B cell (primary cell): ENCODE results near the gene MBP. TPM values are rescaled to one million over a fixed set of nuclear protein-coding genes. Genes with fewer than 3 reads are reported as not detected.

Experiments used
- ATAC-seq: fragments of 200-7000 bp; cut with Tn5 transposase; one replicate; pipeline ENCODE4 v1.10.0; 2021; ENCODE audit warnings: low read depth, mild to moderate bottlenecking, moderate number of reproducible peaks, moderate library complexity
- CTCF ChIA-PET: fragments of 350-600 bp; sonication (Branson Sonifier 250); formaldehyde crosslinking; loops from one replicate; lab custom pipeline; 2021; ENCODE audit warnings: antibody characterized with exemption, inconsistent platforms; lab: Charles Lee
- POLR2A ChIA-PET: fragments of 350-600 bp; sonication (Branson Sonifier 250); formaldehyde crosslinking; loops from one replicate; lab custom pipeline; 2021; ENCODE audit warnings: antibody characterized with exemption; lab: Charles Lee
- DNase-seq: peaks from one replicate; pipeline ENCODE4 v3.0.0; 2013
- H2AFZ ChIP-seq: 2 replicates; pipeline ENCODE4 v1.6.1; 2012; ENCODE audit warnings: mild to moderate bottlenecking, low read depth, low read length; ENCODE audit not compliant: insufficient read depth, poor library complexity, severe bottlenecking
- H3K27ac ChIP-seq, 2 donors: 1 replicate in 1 of 2; 2 replicates in 1 of 2; pipeline ENCODE4 v1.5.1; 2012 to 2013; ENCODE audit warnings: low read length in 2 of 2, mild to moderate bottlenecking in 2 of 2, moderate library complexity in 1 of 2
- H3K27me3 ChIP-seq, 4 experiments: fragments of 200-600 bp in 1 of 4; sonication (generic) in 1 of 4; replicated peaks in 1 of 4; 1 replicate in 2 of 4; 2 replicates in 2 of 4; pipeline versions ENCODE4 v1.6.1 to v1.7.0; 2013 to 2016; ENCODE audit warnings: low read length in 3 of 4, mild to moderate bottlenecking in 2 of 4, mixed read lengths in 1 of 4, moderate library complexity in 1 of 4; ENCODE audit not compliant: insufficient read depth in 4 of 4, control insufficient read depth in 3 of 4; ENCODE audit errors: control extremely low read depth in 1 of 4
- H3K36me3 ChIP-seq, 2 experiments: replicated peaks in 1 of 2; 1 replicate in 1 of 2; 2 replicates in 1 of 2; pipeline versions ENCODE4 v1.6.1 to v1.7.1; 2013; ENCODE audit warnings: low read length in 1 of 2; ENCODE audit not compliant: insufficient read depth in 2 of 2, control insufficient read depth in 1 of 2; ENCODE audit errors: control extremely low read depth in 1 of 2, extremely low read depth in 1 of 2
- H3K4me1 ChIP-seq, 2 donors: fragments of 200-600 bp in 1 of 2; sonication (generic) in 1 of 2; 1 replicate in 1 of 2; 2 replicates in 1 of 2; pipeline versions ENCODE4 v1.5.1 to v1.6.1; 2013 to 2017; ENCODE audit warnings: low read length in 2 of 2; ENCODE audit not compliant: control insufficient read depth in 2 of 2, insufficient read depth in 2 of 2
- H3K4me2 ChIP-seq: replicated peaks from 2 replicates; pipeline ENCODE3; 2012; ENCODE audit warnings: mild to moderate bottlenecking, low read depth, low read length; ENCODE audit not compliant: poor library complexity, severe bottlenecking
- H3K4me3 ChIP-seq, 5 experiments: fragments of 200-600 bp in 1 of 5; sonication (generic) in 1 of 5; 1 replicate in 3 of 5; 2 replicates in 2 of 5; pipeline versions ENCODE4 v1.5.1 to v1.7.0; 2011 to 2016; ENCODE audit warnings: low read length in 4 of 5, mild to moderate bottlenecking in 4 of 5, low read depth in 2 of 5, control low read depth in 1 of 5, moderate library complexity in 1 of 5; ENCODE audit not compliant: insufficient read depth in 1 of 5; ENCODE audit errors: control extremely low read depth in 1 of 5, extremely low read depth in 1 of 5
- H3K79me2 ChIP-seq: fragments of 200-600 bp; sonication (generic); one replicate; pipeline ENCODE4 v1.6.0; 2016; ENCODE audit warnings: low read length; ENCODE audit not compliant: control insufficient read depth, insufficient read depth
- H3K9ac ChIP-seq: fragments of 200-600 bp; sonication (generic); 2 replicates; pipeline ENCODE4 v1.6.1; 2017; ENCODE audit warnings: mild to moderate bottlenecking, low read length, moderate library complexity
- H3K9me3 ChIP-seq, 3 donors: one replicate each; pipeline versions ENCODE4 v1.6.1 to v1.7.1; 2013; ENCODE audit warnings: low read length in 2 of 3; ENCODE audit not compliant: control insufficient read depth in 2 of 3, insufficient read depth in 1 of 3; ENCODE audit errors: control extremely low read depth in 1 of 3
- H4K20me1 ChIP-seq: 2 replicates; pipeline ENCODE4 v1.6.0; 2012; ENCODE audit warnings: mild to moderate bottlenecking, low read length; ENCODE audit not compliant: insufficient read depth, control insufficient read depth, poor library complexity, severe bottlenecking
- H3K27ac Mint-ChIP-seq: one replicate; pipeline ENCODE4 v1.8.0; 2021; ENCODE audit warnings: mixed read lengths
- H3K27me3 Mint-ChIP-seq: one replicate; pipeline ENCODE4 v1.8.0; 2021; ENCODE audit warnings: mixed read lengths
- H3K4me1 Mint-ChIP-seq: one replicate; pipeline ENCODE4 v1.8.0; 2021; ENCODE audit warnings: mixed read lengths
- H3K4me3 Mint-ChIP-seq: one replicate; pipeline ENCODE4 v1.8.0; 2021; ENCODE audit warnings: mixed read lengths
- H3K9me3 Mint-ChIP-seq: one replicate; pipeline ENCODE4 v1.8.0; 2022; ENCODE audit warnings: mixed read lengths; ENCODE audit not compliant: insufficient read depth
- EZH2 ChIP-seq: IDR thresholded peaks from 2 replicates; pipeline ENCODE4 v1.6.1; 2012; ENCODE audit warnings: borderline replicate concordance, low read depth, mild to moderate bottlenecking, moderate library complexity, low read length; ENCODE audit not compliant: insufficient read depth, poor library complexity, severe bottlenecking
- WGBS: methylation state at CpG from one replicate; pipeline ENCODE4 v1.1.5; 2013; ENCODE audit warnings: missing lambda C conversion rate; ENCODE audit not compliant: insufficient coverage; 5-methylcytosine and 5-hydroxymethylcytosine counted together
- intact Hi-C: fragments of 100-400 bp; cut with micrococcal nuclease; formaldehyde crosslinking; loops from one replicate; pipeline ENCODE4 v1.10.0; 2022
- polyA plus RNA-seq: library from polyadenylated mRNA; depleted of rRNA; stranded (reverse); fragments of >200 nt; gene quantifications from 2 replicates; pipeline ENCODE4 v1.2.3, GENCODE V29; 2012
- total RNA-seq, 2 donors: library from RNA; stranded (reverse); fragments of 120-200 nt in 1 of 2; gene quantifications; 1 replicate in 1 of 2; 2 replicates in 1 of 2; pipeline versions ENCODE4 v1.2.3 to v1.2.4, GENCODE V29; 2013 to 2022
- TF ChIP-seq, protein P1 (sequence below): fragments of 200-600 bp; IDR thresholded peaks from one replicate; pipeline ENCODE4 v1.8.0; 2022; ENCODE audit warnings: antibody characterized with exemption, mild to moderate bottlenecking

The MBP gene
- total and polyA plus RNA-seq, 2 donors (not counting 1 experiment from before 2014, with no cell fraction given): 30.1 to 192 TPM

DNA sequence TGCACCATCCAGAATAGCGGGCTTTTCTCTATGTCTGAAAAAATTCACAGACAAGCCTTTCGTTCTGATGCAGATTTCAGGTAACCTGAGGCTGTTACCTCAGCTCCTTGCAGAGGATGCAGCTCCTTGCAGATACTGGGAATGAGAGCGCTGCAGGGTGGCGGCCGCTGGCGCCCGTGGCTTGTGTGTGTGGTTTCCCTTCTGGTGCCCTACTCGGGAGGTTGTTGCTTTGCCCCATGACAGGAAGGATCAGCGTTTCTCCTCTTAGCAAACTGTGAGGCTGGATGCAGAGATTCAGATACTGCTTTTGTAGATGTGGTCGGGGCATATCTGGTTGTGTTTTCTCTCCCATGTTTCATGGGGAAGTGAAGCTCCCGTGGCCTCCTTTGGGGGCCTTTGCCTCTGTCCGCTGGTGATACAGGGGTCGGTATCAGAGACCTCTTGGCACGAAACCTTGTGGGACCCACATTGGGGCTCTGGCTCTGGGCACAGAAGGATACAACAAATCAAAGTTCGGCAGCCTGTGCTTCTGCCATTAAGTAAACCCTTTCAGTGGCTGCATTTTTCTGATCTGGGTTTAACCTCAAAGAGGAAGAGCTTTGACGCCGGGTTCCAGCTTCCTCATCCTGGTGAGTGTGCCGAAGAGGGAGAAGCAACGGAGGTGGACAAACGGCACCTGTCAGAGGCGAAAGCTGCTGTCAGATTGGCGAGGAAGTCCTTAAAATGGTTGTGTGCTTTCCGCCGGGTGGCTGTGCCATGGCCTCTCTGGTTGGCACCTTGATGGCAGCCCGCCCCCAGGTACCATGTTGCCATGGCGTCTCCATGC, 127.8 kb downstream of the MBP start:
- CTCF ChIA-PET: interaction anchor here (1.0 to 7.6 kb wide), 11 partner anchors 8 to 207 kb away, joined by 3 to 167 read pairs (median 5); no protein-coding TSS in a partner anchor
- TF ChIP-seq, protein P1, sequence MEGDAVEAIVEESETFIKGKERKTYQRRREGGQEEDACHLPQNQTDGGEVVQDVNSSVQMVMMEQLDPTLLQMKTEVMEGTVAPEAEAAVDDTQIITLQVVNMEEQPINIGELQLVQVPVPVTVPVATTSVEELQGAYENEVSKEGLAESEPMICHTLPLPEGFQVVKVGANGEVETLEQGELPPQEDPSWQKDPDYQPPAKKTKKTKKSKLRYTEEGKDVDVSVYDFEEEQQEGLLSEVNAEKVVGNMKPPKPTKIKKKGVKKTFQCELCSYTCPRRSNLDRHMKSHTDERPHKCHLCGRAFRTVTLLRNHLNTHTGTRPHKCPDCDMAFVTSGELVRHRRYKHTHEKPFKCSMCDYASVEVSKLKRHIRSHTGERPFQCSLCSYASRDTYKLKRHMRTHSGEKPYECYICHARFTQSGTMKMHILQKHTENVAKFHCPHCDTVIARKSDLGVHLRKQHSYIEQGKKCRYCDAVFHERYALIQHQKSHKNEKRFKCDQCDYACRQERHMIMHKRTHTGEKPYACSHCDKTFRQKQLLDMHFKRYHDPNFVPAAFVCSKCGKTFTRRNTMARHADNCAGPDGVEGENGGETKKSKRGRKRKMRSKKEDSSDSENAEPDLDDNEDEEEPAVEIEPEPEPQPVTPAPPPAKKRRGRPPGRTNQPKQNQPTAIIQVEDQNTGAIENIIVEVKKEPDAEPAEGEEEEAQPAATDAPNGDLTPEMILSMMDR: no peak
- TF ChIP-seq EZH2: no peak
- no peaks in the 10 kb centered on the region for H3K9me3 ChIP-seq
- DNase-seq (peak; percentile 34), ATAC-seq (peak; percentile 37)
- intact Hi-C loops: no loop called here
- Mint-ChIP-seq H3K9me3 (no peaks in the 10 kb centered on the region), H3K4me3 (peak overlapping the region; percentile 83), H3K27me3 (no peaks in the 10 kb centered on the region), H3K27ac (peak overlapping the region; percentile 50), H3K4me1 (peaks cover 23% of the 10 kb centered on the region)
- H3K36me3 ChIP-seq: peaks cover 0 to 9% of the 10 kb centered on the region in 2 experiments
- 16% methylated on average over 26 of the region's 26 CpGs for WGBS
- H4K20me1 ChIP-seq: peaks cover under 1% of the 10 kb centered on the region
- H3K27me3 ChIP-seq: no peaks in the 10 kb centered on the region
- peak overlapping the region; percentile 18 to 49 (median 38) for H3K4me3 ChIP-seq
- H3K4me2 ChIP-seq: peak overlapping the region; percentile 71
- H3K27ac ChIP-seq: peak overlapping the region in 1 of 2 donors; percentile 29
- H2AFZ ChIP-seq: peak overlapping the region; percentile 63
- peaks cover 12 to 19% of the 10 kb centered on the region in 2 donors for H3K4me1 ChIP-seq
- POLR2A ChIA-PET: interaction anchor here (0.7 to 1.6 kb wide), 2 partner anchors 64 to 82 kb away, joined by 3 to 4 read pairs; no protein-coding TSS in a partner anchor
- H3K79me2 ChIP-seq: no peaks in the 10 kb centered on the region
- peak overlapping the region; percentile 56 for H3K9ac ChIP-seq

DNA sequence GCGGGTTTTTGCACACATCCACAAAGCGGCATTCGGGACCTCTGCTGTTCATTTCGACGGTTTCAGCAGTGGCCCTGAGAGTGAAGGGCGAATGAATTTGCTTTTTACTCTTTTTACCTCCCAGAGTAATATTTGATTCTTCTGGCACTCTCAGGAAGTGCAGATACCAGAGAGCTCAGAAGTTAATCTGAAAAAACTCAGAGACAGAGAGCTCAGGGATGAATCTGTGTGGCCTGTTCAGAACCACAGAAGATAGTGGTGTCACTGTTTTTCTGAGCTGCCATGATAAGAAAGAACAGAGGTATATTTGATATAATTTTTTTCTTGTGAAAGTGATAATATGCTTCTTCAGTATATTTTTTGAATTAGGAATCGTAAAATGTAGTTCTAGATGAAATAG, 129.3 kb downstream of the MBP start:
- peaks cover 23% of the 10 kb centered on the region for H3K4me1 Mint-ChIP-seq
- H3K4me3 ChIP-seq: no peak overlapping the region
- no peaks in the 10 kb centered on the region for H3K36me3 ChIP-seq
- H3K27me3 ChIP-seq: no peaks in the 10 kb centered on the region
- no peaks in the 10 kb centered on the region for H3K27me3 Mint-ChIP-seq
- intact Hi-C loops: no loop called here
- no peaks in the 10 kb centered on the region for H4K20me1 ChIP-seq
- ATAC-seq (no peak), DNase-seq (no peak)
- TF ChIP-seq EZH2: no peak
- TF ChIP-seq, protein P1: no peak
- H3K27ac ChIP-seq: no peak overlapping the region
- peaks cover 12 to 19% of the 10 kb centered on the region in 2 donors for H3K4me1 ChIP-seq
- no peak overlapping the region for H3K4me3 Mint-ChIP-seq
- H3K9me3 ChIP-seq: no peaks in the 10 kb centered on the region
- ChIA-PET POLR2A (interaction anchor here (0.6 kb wide), 1 partner anchor 156 kb away, joined by 4 read pairs; no protein-coding TSS in a partner anchor), CTCF (interaction anchor here (1.0 to 7.6 kb wide), 10 partner anchors 9 to 212 kb away, joined by 3 to 167 read pairs (median 7); no protein-coding TSS in a partner anchor)
- no peak overlapping the region for H3K9ac ChIP-seq
- no peak overlapping the region for H2AFZ ChIP-seq
- H3K4me2 ChIP-seq: no peak overlapping the region
- H3K9me3 Mint-ChIP-seq: no peaks in the 10 kb centered on the region
- H3K27ac Mint-ChIP-seq: no peak overlapping the region
- 100% methylated on average over 3 of the region's 7 CpGs for WGBS
- H3K79me2 ChIP-seq: no peaks in the 10 kb centered on the region
